ENCODE results near the gene CDCA5.

CDCA5 gene

DNA sequence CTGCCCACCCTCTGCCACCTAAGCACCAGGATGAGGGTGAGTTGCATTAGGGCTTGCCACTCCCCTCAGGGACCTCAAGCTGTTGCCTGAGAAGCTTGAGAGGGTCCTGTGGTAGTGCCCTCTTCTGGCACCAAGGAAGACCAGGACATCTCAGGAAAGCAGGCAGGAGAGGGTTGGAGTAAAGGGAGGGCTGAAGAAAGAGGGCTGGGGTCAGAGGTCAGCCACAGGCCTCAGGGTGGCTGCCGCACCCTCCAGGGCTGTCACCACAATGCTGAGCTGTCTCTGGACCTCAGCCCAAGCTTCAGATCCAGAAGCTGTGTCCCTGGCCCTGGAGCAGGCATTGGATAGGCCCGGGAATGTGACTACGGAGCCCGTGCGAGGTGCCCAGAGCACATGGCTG, 38.8 kb downstream of the CDCA5 start:
- DNase-seq (ENCODE audit: low read depth, low spot score), result no peak

DNA sequence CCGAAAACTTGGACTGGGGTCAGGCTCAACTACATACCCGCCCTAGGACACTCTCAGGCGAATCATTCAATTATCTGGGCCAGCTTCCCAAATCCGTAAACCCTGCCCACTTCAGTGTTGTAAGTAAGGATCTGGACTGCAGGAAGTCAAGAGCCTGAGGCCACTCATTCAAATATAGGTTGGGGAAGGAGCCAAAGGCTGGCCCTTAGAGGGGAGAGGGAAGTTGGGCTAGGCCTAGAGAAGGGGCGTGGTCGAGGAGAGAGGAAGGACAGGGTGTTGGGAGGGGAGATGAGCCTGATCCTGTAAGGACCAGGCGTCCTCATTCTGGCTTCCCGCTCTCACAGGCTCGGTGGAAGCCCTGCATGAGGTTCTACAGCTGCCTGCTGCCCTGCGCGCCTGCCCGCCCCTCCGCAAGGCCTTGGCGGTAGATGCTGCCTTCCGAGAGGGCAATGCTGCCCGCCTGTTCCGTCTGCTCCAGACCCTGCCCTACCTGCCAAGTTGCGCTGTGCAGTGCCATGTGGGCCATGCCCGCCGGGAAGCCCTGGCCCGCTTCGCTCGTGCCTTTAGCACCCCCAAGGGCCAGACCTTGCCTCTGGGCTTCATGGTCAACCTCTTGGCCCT, 39.8 kb downstream of the CDCA5 start:
- no peak for DNase-seq (ENCODE audit: low read depth, low spot score)

DNA sequence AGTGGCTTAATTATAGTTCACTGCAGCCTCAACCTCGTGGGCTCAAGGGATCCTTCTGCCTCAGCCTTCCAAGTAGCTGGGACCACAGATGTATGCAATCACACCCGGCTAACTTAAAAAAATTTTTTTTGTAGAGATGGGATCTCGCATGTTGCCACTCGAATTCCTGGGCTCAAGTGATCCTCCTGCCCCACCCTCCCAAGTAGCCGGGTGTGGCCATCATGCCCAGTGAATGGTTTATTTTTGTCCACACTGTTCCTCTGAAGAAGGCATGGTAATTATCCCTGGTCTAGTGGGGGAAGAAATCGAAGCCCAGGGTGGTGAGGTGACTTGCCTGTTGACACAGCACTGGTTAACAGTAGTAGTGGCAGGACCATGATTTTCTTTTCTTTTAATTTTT, 40.9 kb downstream of the CDCA5 start:
- DNase-seq (ENCODE audit: low read depth, low spot score), result no peak

DNA sequence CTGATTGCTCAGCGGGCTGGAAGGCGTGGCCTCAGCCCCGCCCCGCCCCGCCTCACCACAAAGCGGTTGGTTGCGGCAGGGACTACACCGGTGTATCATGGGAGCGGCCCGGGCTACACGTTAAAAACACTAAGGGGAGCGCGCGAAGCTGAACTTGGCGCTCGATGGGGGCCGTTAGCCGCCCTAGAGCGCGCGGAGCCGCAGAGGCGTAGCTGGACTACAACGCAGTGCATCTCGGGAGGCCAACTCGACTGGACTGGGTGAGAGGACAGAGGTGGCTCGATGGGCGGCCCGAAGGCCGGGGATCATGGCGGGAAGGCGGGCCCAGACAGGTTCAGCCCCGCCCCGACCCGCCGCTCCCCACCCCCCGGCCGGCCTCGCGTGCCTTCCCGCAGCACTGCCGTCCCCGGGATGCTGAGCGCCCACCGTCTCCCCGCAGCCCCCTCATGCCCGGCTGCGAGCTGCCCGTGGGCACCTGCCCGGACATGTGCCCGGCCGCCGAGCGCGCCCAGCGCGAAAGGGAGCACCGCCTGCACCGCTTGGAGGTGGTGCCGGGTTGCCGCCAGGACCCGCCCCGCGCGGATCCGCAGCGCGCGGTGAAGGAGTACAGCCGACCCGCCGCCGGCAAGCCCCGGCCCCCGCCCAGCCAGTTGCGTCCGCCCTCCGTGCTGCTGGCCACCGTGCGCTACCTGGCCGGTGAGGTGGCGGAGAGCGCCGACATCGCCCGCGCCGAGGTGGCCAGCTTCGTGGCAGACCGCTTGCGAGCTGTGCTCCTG, 42.8 kb downstream of the CDCA5 start, which contains the start of gene SAC3D1:
SAC3D1 (plus strand) TSS at position 364 of the 776 bp plus-strand sequence; CDS start at position 447, 83 bp downstream.
- DNase-seq (ENCODE audit: low read depth, low spot score), result peak; percentile 84

DNA sequence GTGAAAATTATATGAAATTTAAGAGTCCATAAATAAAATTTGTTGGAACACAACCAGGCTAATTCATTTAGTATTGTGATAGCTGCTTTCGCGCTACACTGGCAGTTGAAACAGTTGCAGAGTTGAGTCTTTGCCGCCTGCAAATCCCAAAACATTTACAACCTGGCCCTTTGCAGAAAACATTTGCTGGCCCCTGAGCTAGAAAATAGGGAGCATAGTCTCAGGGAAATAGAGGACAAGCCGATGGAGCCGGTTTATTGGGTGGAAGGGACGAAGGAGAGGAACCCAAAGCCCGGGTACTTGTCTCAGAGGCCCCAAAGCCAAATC, 43.4 kb downstream of the CDCA5 start:
- DNase-seq (ENCODE audit: low read depth, low spot score), result no peak

DNA sequence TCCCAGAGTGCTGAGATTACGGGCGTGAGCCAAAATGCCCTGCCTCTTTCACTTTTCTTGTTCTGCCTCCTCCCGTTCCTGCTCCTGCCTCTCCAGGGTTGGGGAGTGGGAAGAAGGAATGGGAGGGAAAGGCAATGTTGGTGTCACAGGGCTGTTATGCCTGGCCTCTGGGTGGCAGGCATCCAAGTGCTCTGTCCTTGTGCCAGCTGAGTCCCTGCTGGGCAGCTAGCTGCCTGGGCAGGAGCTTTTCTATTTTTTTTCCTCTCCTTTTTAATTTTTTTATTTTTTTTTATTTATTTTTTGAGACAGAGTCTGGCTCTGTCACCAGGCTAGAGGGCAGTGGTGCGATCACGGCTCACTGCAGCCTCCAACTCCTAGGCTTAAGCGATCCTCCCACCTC, 46.9 kb downstream of the CDCA5 start:
- DNase-seq (ENCODE audit: low read depth, low spot score), result no peak

DNA sequence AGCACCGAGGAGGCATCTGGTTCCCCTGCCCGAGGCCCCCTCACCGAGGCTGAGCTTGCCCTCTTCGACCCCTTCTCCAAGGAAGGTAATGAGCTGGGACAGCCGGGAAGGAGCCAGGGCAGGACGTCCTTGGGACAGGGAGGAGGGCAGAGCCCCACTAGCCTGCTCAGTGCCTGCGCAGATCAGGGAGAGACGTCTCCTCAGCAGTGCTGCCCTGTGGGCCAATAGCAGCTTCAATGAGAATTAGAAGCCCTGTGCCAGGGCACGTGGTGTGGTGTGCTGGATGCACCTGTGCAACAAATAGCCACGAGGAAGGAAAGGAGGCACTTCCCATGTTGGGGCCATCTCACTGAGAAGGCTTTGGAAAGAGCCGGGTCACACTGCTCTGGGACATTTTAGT, 48.3 kb downstream of the CDCA5 start:
- DNase-seq (ENCODE audit: low read depth, low spot score), result no peak

DNA sequence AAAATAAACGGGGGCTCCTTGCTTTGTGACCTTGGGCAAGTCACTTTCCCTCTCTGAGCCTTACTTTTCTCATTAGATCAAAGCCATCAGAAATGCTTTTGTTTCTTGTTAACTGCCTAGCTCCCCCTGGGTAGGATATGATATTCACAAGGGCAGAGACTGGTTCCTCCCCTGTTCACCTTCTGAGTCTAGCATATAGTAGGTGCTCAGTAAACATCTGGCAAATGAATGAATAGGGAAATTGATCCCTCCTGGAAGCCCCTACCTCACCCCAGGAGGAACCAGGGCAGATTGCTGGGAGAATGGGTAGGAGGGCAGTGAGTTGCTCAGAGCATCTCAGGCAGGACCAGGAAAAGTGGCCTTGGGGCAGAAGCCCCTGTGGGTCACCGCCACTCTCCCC, 49.4 kb downstream of the CDCA5 start:
- DNase-seq (ENCODE audit: low read depth, low spot score), result no peak

DNA sequence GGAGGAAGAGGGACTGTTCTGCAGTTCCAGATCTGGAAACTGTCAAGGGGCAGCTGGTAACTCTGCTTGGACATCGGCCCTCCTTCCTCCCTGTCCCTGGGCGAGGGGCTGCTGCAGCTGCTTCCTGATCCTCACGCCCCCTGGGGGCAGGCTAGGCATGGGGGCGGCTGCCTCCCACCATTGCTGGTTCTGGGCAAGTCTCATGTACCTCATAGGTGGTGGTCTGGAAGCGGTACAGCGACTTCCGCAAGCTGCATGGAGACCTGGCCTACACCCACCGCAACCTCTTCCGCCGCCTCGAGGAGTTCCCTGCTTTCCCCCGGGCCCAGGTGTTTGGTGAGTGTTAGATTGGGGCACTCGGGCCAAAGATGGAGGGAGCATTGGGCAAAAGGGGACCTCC, 51.6 kb downstream of the CDCA5 start:
- no peak for DNase-seq (ENCODE audit: low read depth, low spot score)

Measured in smooth muscle cell of the brain vasculature (primary cell).